Progenitor cell of endocrine pancreas (in vitro differentiated cells): Measurements from ENCODE around the gene SIRPG. TPM values are rescaled to one million over a fixed set of nuclear protein-coding genes. Genes with fewer than 3 reads are reported as not detected.
"Not testable (repeated sequence)": the region's sequence is repeated elsewhere in the genome, so short reads cannot be mapped to it uniquely, and the experiment has no call there.

Experiments
- DNase-seq: peaks from one replicate; pipeline ENCODE4 v3.0.0; 2021; ENCODE audit warnings: low spot score; ENCODE audit not compliant: unreplicated experiment
- H3K27ac Mint-ChIP-seq: 2 replicates; pipeline ENCODE4 v1.8.0; 2021; ENCODE audit warnings: mild to moderate bottlenecking, moderate library complexity, mixed read lengths
- H3K27me3 Mint-ChIP-seq: 2 replicates; pipeline ENCODE4 v1.8.0; 2021; ENCODE audit warnings: mixed read lengths
- H3K36me3 Mint-ChIP-seq: 2 replicates; pipeline ENCODE4 v1.8.0; 2022; ENCODE audit warnings: mixed read lengths; ENCODE audit not compliant: insufficient read depth
- H3K4me1 Mint-ChIP-seq: 2 replicates; pipeline ENCODE4 v1.8.0; 2021; ENCODE audit warnings: low read depth, mixed read lengths
- H3K4me3 Mint-ChIP-seq: 2 replicates; pipeline ENCODE4 v1.8.0; 2021; ENCODE audit warnings: low read depth, mild to moderate bottlenecking, moderate library complexity, mixed read lengths
- H3K9me3 Mint-ChIP-seq: 2 replicates; pipeline ENCODE4 v1.8.0; 2021; ENCODE audit warnings: low read depth, mixed read lengths
- CTCF ChIP-seq: fragments of 200-600 bp; sonication (generic); IDR thresholded peaks from one replicate; pipeline ENCODE4 v1.5.0; 2021; ENCODE audit warnings: antibody characterized with exemption, mild to moderate bottlenecking; ENCODE audit not compliant: unreplicated experiment
- long read RNA-seq: library from polyadenylated mRNA; unstranded; transcript quantifications from one replicate; pipeline ENCODE4 v2.0.0, GENCODE V29; 2020
- total RNA-seq: library from RNA; stranded (reverse); gene quantifications from 2 replicates; pipeline ENCODE4 v1.2.1, GENCODE V29; 2021

Gene SIRPG
- not detected in 2 replicates for total RNA-seq
- long read RNA-seq, result 0 reads

DNA sequence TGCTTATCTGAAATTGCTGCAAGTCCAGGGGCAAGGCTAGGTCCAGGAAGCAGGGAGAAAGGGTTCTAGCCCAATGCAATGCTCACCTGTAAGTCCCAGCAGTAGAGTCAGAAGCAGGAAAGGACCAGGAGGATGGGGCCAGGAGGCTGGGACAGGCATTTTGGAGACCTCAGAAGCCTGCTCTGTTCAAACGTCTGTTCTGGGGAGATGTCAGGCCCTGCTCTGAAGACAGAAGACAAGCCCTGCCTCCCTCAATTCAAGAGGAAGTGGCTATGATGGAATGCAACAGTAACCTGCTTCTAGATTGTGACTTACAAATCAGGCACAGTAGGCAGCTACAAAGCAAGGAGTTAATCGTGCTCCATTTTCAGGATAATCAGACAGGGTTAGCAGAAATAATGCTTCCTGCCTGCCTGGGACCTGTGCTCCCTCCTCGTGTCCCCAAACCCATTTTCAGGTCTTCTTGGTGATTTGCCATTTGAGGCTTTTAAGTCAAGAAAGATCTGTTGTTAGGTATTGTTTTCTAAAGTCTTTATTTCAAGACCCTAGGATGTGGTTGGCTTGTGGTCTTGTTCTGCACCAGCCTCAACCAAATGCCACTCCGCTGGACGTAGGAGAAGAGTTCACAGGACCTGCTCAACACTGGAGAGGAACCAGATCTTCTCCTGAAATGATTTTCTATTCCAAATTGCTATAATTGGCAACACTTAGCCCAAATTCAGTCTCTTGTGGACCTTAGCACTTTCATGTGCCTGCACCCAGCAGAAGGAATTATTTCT, at the start of gene SIRPG:
TSS of gene SIRPG (minus strand) at position 224 of the 779 bp plus-strand sequence. CDS start at position 159, 65 bp downstream.
- no peak for DNase-seq
- Mint-ChIP-seq H3K27ac (no peak within 1 kb of the TSS), H3K4me3 (no peak within 1 kb of the TSS), H3K36me3 (no peaks in the 10 kb centered on the region), H3K9me3 (no peaks in the 10 kb centered on the region), H3K27me3 (peaks cover 22% of the 10 kb centered on the region), H3K4me1 (no peaks in the 10 kb centered on the region)
- no peak for TF ChIP-seq CTCF

DNA sequence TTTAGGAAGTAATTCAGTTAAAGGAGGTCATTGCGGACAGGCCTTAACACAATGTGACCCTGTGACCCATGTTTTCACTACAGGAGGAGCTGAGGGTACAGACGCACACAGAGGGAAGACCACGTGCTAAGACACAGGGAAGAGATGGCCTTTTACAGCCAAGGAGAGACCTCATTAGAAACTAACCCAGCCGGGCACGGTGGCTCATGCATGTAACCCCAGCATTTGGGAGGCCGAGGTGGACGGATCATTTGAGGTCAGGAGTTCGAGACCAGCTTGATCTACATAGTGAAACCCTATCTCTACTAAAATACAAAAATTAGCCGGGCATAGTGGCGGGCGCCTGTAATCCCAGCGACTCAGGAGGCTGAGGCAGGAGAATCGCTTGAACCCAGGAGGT, 49.3 kb upstream of the SIRPG start:
- peaks cover 14% of the 10 kb centered on the region for H3K27me3 Mint-ChIP-seq
- H3K4me1 Mint-ChIP-seq, H3K4me3 Mint-ChIP-seq, H3K27ac Mint-ChIP-seq, H3K9me3 Mint-ChIP-seq, DNase-seq, H3K36me3 Mint-ChIP-seq: not testable (repeated sequence)

GRCh38 chr20:1706079-1706478, 48.5 kb upstream of the SIRPG start:
- no peak for DNase-seq
- no peak for TF ChIP-seq CTCF
- Mint-ChIP-seq H3K4me3 (no peak overlapping the region), H3K27me3 (peaks cover 11% of the 10 kb centered on the region), H3K9me3 (no peaks in the 10 kb centered on the region), H3K36me3 (no peaks in the 10 kb centered on the region), H3K27ac (no peak overlapping the region), H3K4me1 (no peaks in the 10 kb centered on the region)

GRCh38 chr20:1702855-1703254, 45.3 kb upstream of the SIRPG start:
- H3K36me3 Mint-ChIP-seq, result no peaks in the 10 kb centered on the region
- no peak for DNase-seq
- H3K9me3 Mint-ChIP-seq, result no peaks in the 10 kb centered on the region
- H3K27ac Mint-ChIP-seq, result no peak overlapping the region
- H3K27me3 Mint-ChIP-seq, result peaks cover 13% of the 10 kb centered on the region
- no peak overlapping the region for H3K4me3 Mint-ChIP-seq
- no peak for TF ChIP-seq CTCF
- no peaks in the 10 kb centered on the region for H3K4me1 Mint-ChIP-seq

- Mint-ChIP-seq H3K4me3 (no peak overlapping the region), H3K27ac (no peak overlapping the region), H3K36me3 (no peaks in the 10 kb centered on the region), H3K9me3 (no peaks in the 10 kb centered on the region), H3K27me3 (peaks cover 12% of the 10 kb centered on the region), H3K4me1 (no peaks in the 10 kb centered on the region)
- no peak for DNase-seq
- no peak for TF ChIP-seq CTCF
Observed at GRCh38 chr20:1702328-1702727, 44.7 kb upstream of the SIRPG start.

DNA sequence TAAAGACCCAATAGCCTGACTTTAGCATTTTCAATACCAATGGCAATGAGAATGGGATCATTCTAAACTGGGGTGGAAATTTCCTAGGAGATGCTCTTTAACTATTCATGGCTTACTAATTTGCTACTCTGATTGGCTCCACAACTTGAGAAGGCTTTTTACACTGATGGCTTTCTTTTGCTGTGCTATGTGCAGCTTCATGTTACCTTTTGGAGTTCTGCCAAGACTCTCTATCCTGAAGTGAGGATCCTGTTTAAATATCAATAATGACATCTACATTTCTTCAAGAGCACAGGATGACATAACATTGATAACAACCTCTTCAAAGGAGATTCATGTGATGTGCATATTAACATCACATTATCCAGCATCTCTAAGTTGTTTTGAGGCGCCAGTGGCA, 43.4 kb upstream of the SIRPG start:
- DNase-seq, result no peak
- no peak overlapping the region for H3K27ac Mint-ChIP-seq
- H3K9me3 Mint-ChIP-seq, result no peaks in the 10 kb centered on the region
- no peaks in the 10 kb centered on the region for H3K36me3 Mint-ChIP-seq
- H3K4me3 Mint-ChIP-seq, result no peak overlapping the region
- H3K27me3 Mint-ChIP-seq, result peaks cover 12% of the 10 kb centered on the region
- no peak for TF ChIP-seq CTCF
- no peaks in the 10 kb centered on the region for H3K4me1 Mint-ChIP-seq
